Right lobe of liver (tissue), 6 donors: Measurements from ENCODE around the gene SAMHD1. TPM values are rescaled to one million over a fixed set of nuclear protein-coding genes. Genes with fewer than 3 reads are reported as not detected.
A peak's percentile ranks its signal among the peaks of the same experiment; 100 is the strongest.

Source experiments
- ATAC-seq, 4 donors: fragments of 200-7000 bp; cut with Tn5 transposase; one replicate each; pipeline ENCODE4 v1.9.1; 2020; ENCODE audit warnings: mild to moderate bottlenecking in 4 of 4, moderate library complexity in 4 of 4
- DNase-seq, 3 donors: peaks; one replicate each; pipeline ENCODE4 v3.0.0-alpha.2; 2020
- H3K27ac ChIP-seq, 3 donors: fragments of 200-600 bp; one replicate each; pipeline ENCODE4 v1.8.0; 2022
- H3K27me3 ChIP-seq, 2 donors: fragments of 200-600 bp; one replicate each; pipeline ENCODE4 v1.8.0; 2022
- H3K36me3 ChIP-seq, 4 donors: fragments of 200-600 bp; sonication (generic) in 1 of 4; one replicate each; pipeline versions ENCODE4 v1.5.1 to v1.8.0; 2017 to 2022; ENCODE audit warnings: control low read depth in 1 of 4
- H3K4me1 ChIP-seq, 4 donors: fragments of 200-600 bp; sonication (generic) in 1 of 4; one replicate each; pipeline versions ENCODE4 v1.5.1 to v1.8.0; 2017 to 2022; ENCODE audit warnings: control low read depth in 1 of 4
- H3K4me3 ChIP-seq, 3 donors: fragments of 200-600 bp; one replicate each; pipeline ENCODE4 v1.8.0; 2022
- H3K9me3 ChIP-seq, 4 donors: fragments of 200-600 bp; sonication (generic) in 1 of 4; one replicate each; pipeline versions ENCODE4 v1.5.1 to v1.8.0; 2017 to 2022; ENCODE audit warnings: control low read depth in 1 of 4
- CTCF ChIP-seq, 4 donors: fragments of 200-600 bp in 3 of 4; fragments of 450-650 bp in 1 of 4; IDR thresholded peaks; one replicate each; pipeline versions ENCODE4 v1.5.1 to v1.8.0; 2016 to 2022; ENCODE audit warnings: antibody characterized with exemption in 4 of 4, mild to moderate bottlenecking in 2 of 4
- POLR2A ChIP-seq: fragments of 450-650 bp; IDR thresholded peaks from one replicate; pipeline ENCODE4 v1.6.1; 2017; ENCODE audit warnings: antibody characterized with exemption, mild to moderate bottlenecking
- whole genome bisulfite sequencing: methylation state at CpG from one replicate; pipeline ENCODE4 v1.1.6; 2018; ENCODE audit warnings: low coverage, low lambda C conversion rate; ENCODE audit not compliant: insufficient coverage; ENCODE audit errors: missing lambda C conversion rate; 5-methylcytosine and 5-hydroxymethylcytosine counted together
- intact Hi-C, 2 donors: fragments of 100-400 bp; cut with DNase I; formaldehyde crosslinking; loops; one replicate each; pipeline versions ENCODE4 v1.11.2 to v1.14.1; 2022
- total RNA-seq, 6 experiments: library from RNA; depleted of rRNA in 2 of 6; stranded (reverse); fragments of >200 nt in 2 of 6; fragmentation: NEBNext Ultra II Directional in 3 of 6; extraction: Animal tissue kit (Norgen Biotek cat#: 25700) in 3 of 6; gene quantifications; one replicate each; pipeline versions ENCODE4 v1.1.0 to v1.2.4, GENCODE V29; 2016 to 2023
- donor health status: DM: no; HTN: yes; CAD: no.
- donor health status: DM: no; HTN: no; CAD: no.
- donor health status: DM: no; HTN: no; CAD: no.
- donor health status: DM: no; HTN: yes; CAD: no.
- donor health status: DM: no; HTN: yes; CAD: no.

SAMHD1 gene
- total RNA-seq, 6 experiments from 2014 or later, result 22.6 to 40.5 (median 30.7) TPM

GRCh38 chr20:36891211-36891610 lies 60.3 kb downstream of the SAMHD1 start:
- TF ChIP-seq CTCF (IDR thresholded peaks at IDR 0.05) (no peak), POLR2A (no peak)
- H3K4me1 ChIP-seq, result no peaks in the 10 kb centered on the region
- intact Hi-C loops, result no loop called here
- DNase-seq (no peak), ATAC-seq (no peak)
- H3K36me3 ChIP-seq, result peaks cover 0 to 42% (median 21%) of the 10 kb centered on the region in 4 donors
- no peaks in the 10 kb centered on the region for H3K9me3 ChIP-seq
- H3K27me3 ChIP-seq, result no peaks in the 10 kb centered on the region
- H3K4me3 ChIP-seq, result no peak overlapping the region
- no peak overlapping the region for H3K27ac ChIP-seq
- WGBS, result no CpG with 5 or more reads among the region's 4 CpGs

GRCh38 chr20:36890586-36890985 lies 60.9 kb downstream of the SAMHD1 start:
- Histone ChIP-seq H3K4me3 (no peak overlapping the region), H3K36me3 (peaks cover 0 to 36% (median 18%) of the 10 kb centered on the region in 4 donors), H3K27me3 (no peaks in the 10 kb centered on the region), H3K27ac (no peak overlapping the region), H3K4me1 (no peaks in the 10 kb centered on the region), H3K9me3 (no peaks in the 10 kb centered on the region)
- intact Hi-C loops, result no loop called here
- DNase-seq (no peak), ATAC-seq (no peak)
- WGBS, result 84% methylated on average over 8 of the region's 9 CpGs
- TF ChIP-seq POLR2A (no peak), CTCF (IDR thresholded peaks at IDR 0.05) (no peak)

- no peak for DNase-seq
- TF ChIP-seq CTCF (IDR thresholded peaks at IDR 0.05), result no peak
- TF ChIP-seq POLR2A, result no peak
- Histone ChIP-seq H3K4me1 (no peaks in the 10 kb centered on the region), H3K4me3 (no peak overlapping the region), H3K27me3 (no peaks in the 10 kb centered on the region), H3K27ac (no peak overlapping the region), H3K9me3 (no peaks in the 10 kb centered on the region), H3K36me3 (peaks cover 0 to 35% (median 14%) of the 10 kb centered on the region in 4 donors)
- peak in 1 of 4 donors; percentile 14 for ATAC-seq
- 82% methylated on average over 3 of the region's 15 CpGs for WGBS
- intact Hi-C loops, result no loop called here
Observed at GRCh38 chr20:36888880-36889516, 62.5 kb downstream of the SAMHD1 start.

- Histone ChIP-seq H3K9me3 (no peaks in the 10 kb centered on the region), H3K27ac (no peak overlapping the region), H3K4me3 (no peak overlapping the region), H3K4me1 (no peaks in the 10 kb centered on the region), H3K36me3 (peaks cover 0 to 26% (median 8%) of the 10 kb centered on the region in 4 donors), H3K27me3 (no peaks in the 10 kb centered on the region)
- DNase-seq (no peak), ATAC-seq (peak in 2 of 4 donors; percentile 8 to 21)
- TF ChIP-seq CTCF (IDR thresholded peaks at IDR 0.05) (no peak), POLR2A (no peak)
- intact Hi-C loops, result no loop called here
- WGBS, result 47% methylated on average over 4 of the region's 6 CpGs
Observed at GRCh38 chr20:36887752-36888090, 63.8 kb downstream of the SAMHD1 start.
